Activated CD4-positive, alpha-beta T cell treated with anti-CD3 and anti-CD28 coated beads, Interleukin-2, amount 50 U/mL, for 16 hours (primary cell): ENCODE data around the gene COPE.
A peak's percentile ranks its signal among the peaks of the same experiment; 100 is the strongest.
"Not testable (repeated sequence)": the region's sequence is repeated elsewhere in the genome, so short reads cannot be mapped to it uniquely, and the experiment has no call there.

ENCODE experiments used
- DNase-seq: peaks from one replicate; pipeline ENCODE4 v3.0.0-alpha.2; 2020

Gene COPE

GRCh38 chr19:18919086-18919899 is at the start of gene COPE, which contains the start of gene DDX49:
Gene COPE, minus strand, starts transcription at chr19:18919387. Its CDS starts 39 bp downstream, at chr19:18919348.
Gene DDX49, plus strand, starts transcription at chr19:18919715. Its CDS starts 27 bp downstream, at chr19:18919742.
- peak; percentile 99 for DNase-seq

DNA sequence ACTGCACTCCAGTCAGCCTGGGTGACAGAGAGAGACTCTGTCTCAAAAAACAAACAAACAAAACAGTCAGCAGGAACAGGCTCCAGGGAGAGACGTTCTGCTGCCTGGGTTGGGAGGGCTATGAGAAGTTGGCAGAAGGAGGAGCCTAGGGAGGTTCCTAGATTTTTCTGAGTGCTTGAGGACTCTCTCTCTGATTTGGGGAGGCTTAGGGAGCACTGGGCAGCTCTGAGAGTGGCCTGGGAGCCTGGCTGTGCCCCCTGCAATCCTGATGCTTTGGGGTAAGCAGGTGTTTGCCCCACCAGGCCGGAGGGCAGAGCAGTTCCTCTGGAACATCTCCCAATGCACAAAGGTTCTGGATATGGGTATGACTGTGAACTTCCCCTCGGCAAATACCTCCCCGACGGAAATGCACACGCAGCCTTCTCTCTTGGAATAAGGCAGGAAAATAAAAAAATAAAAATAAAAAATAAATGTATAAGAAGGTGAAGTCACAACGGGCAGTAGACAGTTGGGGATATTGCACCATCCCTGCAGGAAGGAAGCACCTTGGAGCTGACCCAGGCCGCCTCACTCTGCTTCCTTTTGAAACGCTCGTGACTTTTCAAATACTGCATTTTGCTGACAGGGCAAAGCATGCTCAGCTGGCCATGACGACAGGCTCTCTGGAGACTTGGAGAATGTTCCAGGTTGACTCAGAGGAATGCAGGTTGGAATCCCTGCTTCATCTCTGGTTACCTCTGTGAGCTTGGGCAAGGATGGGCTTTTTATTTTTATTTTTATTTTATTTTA is 48.4 kb upstream of the COPE start:
- DNase-seq = no peak

GRCh38 chr19:18966307-18966706 is 47.1 kb upstream of the COPE start:
- no peak for DNase-seq

DNA sequence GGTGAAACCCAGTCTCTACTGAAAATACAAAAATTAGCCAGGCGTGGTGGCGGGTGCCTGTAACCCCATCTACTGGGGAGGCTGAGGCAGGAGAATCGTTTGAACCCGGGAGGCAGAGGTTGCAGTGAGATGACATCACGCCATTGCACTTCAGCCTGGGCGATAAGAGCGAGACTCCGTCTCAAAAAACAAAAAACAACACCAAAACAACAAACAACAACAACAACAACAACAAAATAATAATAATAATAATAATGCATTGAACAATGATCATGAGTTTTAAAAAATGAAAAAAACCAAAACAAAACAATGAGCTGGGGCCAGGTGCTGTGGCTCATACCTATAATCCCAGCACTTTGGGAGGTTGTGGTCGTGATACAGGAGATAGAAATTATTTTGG is 44.9 kb upstream of the COPE start:
- no peak for DNase-seq

- DNase-seq = no peak
Measured at GRCh38 chr19:18961767-18962620, 42.8 kb upstream of the COPE start.

- DNase-seq = no peak
Measured at GRCh38 chr19:18960370-18960769, 41.2 kb upstream of the COPE start.

DNA sequence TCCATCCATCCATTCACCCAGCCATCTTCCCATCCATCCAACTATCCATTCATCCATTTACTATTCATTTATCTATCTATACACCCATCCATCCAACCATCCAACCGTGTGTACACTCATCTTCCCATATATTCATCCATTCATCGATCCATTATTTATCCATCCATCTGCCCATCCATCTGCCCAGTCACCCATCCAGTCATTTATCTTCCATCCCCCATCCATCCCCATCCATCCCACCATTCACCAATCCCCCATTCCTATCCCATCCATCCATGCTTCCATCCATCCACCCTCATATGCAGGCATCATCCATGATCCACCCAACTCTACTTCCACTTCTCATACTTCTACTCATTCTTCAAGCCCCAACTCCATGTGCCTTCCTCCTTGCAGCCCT is 35.9 kb upstream of the COPE start:
- DNase-seq = no peak

- DNase-seq = no peak
Measured at GRCh38 chr19:18954094-18954493, 34.9 kb upstream of the COPE start.

- DNase-seq = not testable (repeated sequence)
Measured at GRCh38 chr19:18952364-18953003, 33.3 kb upstream of the COPE start.

GRCh38 chr19:18951721-18952281 is 32.6 kb upstream of the COPE start:
- no peak for DNase-seq

- no peak for DNase-seq
Measured at GRCh38 chr19:18949858-18950257, 30.7 kb upstream of the COPE start.

GRCh38 chr19:18948976-18949356 is 29.8 kb upstream of the COPE start:
- DNase-seq = no peak

DNA sequence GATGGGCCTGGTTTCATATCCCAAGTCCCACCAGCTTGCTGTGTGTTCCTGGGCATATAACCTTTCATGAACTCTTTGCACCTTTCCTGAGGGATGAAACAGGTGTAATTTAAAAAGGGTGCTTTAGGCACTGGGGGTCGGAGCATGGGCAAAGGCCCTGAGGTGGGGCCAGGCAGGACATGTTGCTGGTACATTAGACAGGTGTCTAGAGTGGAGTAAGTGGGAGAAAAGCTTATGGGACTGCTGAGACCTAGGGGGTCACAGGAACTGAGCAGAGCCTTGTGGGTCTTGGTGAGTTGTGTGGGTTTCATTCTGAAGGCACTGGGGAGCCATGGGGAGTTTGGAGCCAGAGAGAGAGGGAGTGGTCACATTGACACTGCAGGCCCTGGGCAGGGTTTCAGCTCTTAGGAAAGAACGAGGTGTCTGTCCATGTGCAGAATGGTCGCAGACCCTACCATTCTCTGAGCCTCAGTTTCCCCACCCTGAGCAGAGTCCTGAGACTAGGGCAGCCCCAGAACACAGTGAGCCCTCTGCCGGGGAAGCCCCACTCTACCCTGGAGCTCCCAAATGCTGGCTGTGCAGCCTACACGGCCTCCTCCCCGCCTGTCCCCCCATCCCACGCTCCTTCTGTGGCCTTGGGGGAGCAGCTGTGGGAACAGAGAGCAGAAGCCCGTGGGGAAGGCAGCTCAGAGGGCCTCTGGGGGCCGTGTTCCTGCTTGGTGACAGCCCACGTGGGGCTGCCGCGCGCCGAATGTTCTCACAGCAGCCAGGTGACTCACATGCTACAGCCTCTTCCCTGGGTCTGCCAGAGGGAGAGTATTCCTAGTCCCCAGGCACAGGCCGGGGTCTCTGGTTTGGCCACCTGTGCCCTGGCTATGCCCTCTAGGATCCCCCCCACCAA is 29.1 kb upstream of the COPE start:
- DNase-seq = no peak

GRCh38 chr19:18946918-18947317 is 27.7 kb upstream of the COPE start:
- no peak for DNase-seq

- no peak for DNase-seq
Measured at GRCh38 chr19:18946335-18946734, 27.1 kb upstream of the COPE start.

- DNase-seq = no peak
Measured at GRCh38 chr19:18945297-18945696, 26.1 kb upstream of the COPE start.

- DNase-seq = no peak
Measured at GRCh38 chr19:18943465-18943864, 24.3 kb upstream of the COPE start.

GRCh38 chr19:18942692-18943091 is 23.5 kb upstream of the COPE start:
- no peak for DNase-seq

GRCh38 chr19:18941628-18942354 is 22.6 kb upstream of the COPE start:
- DNase-seq = no peak
